GM21786 (cell line): Measurements from ENCODE around the gene UPK1A.
"Not testable (repeated sequence)": the region's sequence is repeated elsewhere in the genome, so short reads cannot be mapped to it uniquely, and the experiment has no call there.

Source experiments
- ATAC-seq: cut with Tn5 transposase; IDR thresholded peaks from one replicate; pipeline ENCODE4 v1.9.1; 2021; ENCODE audit not compliant: unreplicated experiment

Gene UPK1A

GRCh38 chr19:35716801-35717664, 50.7 kb downstream of the UPK1A start:
- ATAC-seq = peak; percentile 49

GRCh38 chr19:35717665-35718344, 51.5 kb downstream of the UPK1A start, which contains the start of gene KMT2B:
TSS of gene KMT2B (plus strand) at chr19:35718003. CDS start at chr19:35718019, 16 bp downstream.
- peak; percentile 32 for ATAC-seq

- no peak for ATAC-seq
These were observed 52.2 kb downstream of the UPK1A start for GRCh38 chr19:35718345-35719041.

GRCh38 chr19:35719402-35720162, 53.3 kb downstream of the UPK1A start:
- no peak for ATAC-seq

- no peak for ATAC-seq
These were observed 53.8 kb downstream of the UPK1A start for GRCh38 chr19:35720163-35720524.

GRCh38 chr19:35720648-35721047, 54.3 kb downstream of the UPK1A start:
- no peak for ATAC-seq

GRCh38 chr19:35721374-35721773, 55.1 kb downstream of the UPK1A start:
- ATAC-seq = no peak

- ATAC-seq = no peak
These were observed 56.1 kb downstream of the UPK1A start for GRCh38 chr19:35722461-35722860.

- ATAC-seq = no peak
These were observed 56.6 kb downstream of the UPK1A start for GRCh38 chr19:35722897-35723296.

- ATAC-seq = no peak
These were observed 57.4 kb downstream of the UPK1A start for GRCh38 chr19:35723671-35724070.

GRCh38 chr19:35724132-35724531, 57.8 kb downstream of the UPK1A start:
- ATAC-seq = not testable (repeated sequence)

- ATAC-seq = no peak
These were observed 58.2 kb downstream of the UPK1A start for GRCh38 chr19:35724560-35724959.

GRCh38 chr19:35725216-35725861, 59.0 kb downstream of the UPK1A start:
- no peak for ATAC-seq

GRCh38 chr19:35727053-35727955, 61.0 kb downstream of the UPK1A start:
- no peak for ATAC-seq
